GM18870 (cell line): ENCODE data around the gene ZNF138.
"Not testable (repeated sequence)": the region's sequence is repeated elsewhere in the genome, so short reads cannot be mapped to it uniquely, and the experiment has no call there.

Experiments
- ATAC-seq: cut with Tn5 transposase; IDR thresholded peaks from one replicate; pipeline ENCODE4 v1.9.1; 2021; ENCODE audit warnings: moderate library complexity; ENCODE audit not compliant: unreplicated experiment

The ZNF138 gene

DNA sequence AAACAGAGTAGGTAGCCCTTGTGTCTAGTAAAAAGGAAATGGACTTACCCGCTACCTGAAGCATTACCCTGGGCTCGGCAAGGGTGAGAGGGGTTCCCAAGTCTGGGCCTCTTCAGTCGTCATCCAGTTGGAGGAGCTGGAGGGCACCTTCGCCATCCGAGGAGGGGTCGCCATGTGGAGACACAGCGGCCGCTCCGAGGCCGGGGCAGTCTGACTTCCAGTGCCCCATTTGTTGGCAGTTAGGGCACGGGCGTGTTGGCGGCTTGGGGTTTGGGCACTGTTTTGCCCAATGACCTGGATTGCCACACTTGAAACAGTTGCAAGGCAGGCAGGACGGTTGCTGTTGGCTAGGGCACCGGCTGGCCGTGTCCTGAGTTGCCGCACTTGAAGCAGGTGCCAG lies 43.8 kb downstream of the ZNF138 start:
- ATAC-seq: not testable (repeated sequence)

GRCh38 chr7:64838691-64839090 lies 44.5 kb downstream of the ZNF138 start:
- ATAC-seq: no peak

GRCh38 chr7:64839910-64840309 lies 45.7 kb downstream of the ZNF138 start:
- no peak for ATAC-seq

DNA sequence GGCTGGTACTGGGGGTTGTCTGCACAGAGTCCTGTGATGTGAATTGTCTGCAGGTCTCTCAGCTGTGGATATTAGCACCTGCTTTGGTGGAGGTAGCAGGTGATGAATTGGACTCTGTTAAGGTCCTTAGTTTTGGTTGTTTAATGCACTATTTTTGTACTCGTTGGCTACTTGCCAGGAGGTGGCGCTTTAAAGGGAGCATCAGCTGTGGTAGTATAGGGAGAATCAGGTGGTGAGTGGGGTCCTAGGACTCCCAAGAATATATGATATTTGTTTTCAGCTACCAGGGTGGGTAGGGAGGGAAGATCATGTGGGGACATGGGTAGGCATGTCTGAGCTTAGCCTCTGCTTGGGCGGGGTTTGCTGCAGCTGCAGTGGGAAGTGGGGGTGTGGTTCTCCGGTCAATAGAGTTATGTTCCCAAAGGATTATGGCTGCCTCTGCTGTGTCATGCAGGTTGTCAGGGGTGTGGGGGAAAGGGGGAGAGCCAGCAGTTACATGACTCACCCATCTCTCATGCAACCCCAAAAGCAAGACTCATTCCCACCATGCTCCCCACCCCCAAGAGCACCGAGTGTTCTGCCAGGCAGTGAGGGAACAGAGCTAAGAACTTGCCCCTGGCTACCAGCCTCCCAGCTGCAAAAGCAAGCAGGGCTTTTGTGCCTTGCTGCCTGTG lies 55.2 kb downstream of the ZNF138 start:
- no peak for ATAC-seq

DNA sequence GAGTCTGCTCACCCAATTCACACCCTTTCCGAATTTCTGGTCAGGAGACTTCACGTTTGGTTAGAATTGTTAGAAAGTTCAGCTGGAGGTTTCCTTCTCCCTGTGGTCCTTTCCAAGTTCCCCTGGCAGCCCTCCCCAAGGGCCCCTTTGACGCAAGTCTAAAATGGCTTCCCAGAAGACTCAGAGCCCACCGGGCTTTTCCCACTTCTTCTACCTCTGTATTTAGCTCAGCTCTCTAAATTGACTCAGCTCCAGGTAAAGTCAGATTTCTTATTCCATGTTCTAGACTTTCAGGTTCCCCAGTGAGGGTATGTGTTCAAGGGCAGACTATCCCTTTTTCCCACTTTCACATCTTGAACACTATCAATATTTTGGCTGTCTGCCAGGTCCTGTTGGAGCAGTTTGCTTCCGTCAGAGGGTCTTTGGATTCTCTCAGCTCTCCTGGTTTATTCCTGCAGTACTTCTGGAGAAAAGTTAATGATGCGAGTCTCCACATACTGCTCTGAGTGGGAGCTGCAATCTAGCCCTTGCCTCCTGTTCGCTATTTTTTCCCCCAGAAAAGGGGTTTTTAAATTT lies 55.8 kb downstream of the ZNF138 start:
- no peak for ATAC-seq

DNA sequence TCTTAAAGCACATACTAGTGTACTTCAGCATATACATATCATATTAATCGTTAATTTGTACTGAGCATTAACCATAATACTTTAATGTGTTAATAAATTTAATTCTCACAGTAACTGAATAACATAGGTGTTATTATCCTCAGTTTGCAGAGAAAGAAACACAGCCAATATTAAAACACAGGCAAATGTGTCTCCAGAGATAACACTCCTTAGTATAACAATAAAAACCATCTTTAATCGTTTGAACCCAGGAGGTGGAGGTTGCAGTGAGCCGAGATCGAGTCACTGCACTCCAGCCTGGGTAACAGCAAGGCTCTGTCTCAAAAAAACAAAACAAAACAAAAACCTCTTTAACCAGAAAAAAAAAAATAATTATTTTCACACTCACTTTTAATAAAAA lies 59.5 kb downstream of the ZNF138 start:
- ATAC-seq: no peak

DNA sequence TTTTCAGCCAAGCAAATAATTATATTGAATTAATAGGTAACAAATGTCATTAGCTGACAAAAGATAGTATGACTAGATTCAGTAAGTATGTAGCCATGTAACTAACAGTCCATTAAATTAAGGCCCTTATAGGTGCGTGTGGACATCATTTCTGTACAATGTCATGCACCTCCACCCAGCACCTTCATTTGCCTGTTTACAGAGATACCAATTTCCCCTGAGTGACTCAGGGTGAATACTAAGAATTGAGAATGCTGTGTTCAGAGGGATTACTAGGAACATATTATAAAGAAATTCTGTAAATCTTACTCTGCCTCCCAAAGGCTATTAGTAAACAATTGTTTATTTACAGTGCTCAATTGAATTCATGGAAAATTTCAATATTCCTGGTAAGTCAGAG lies 60.7 kb downstream of the ZNF138 start:
- ATAC-seq: no peak

DNA sequence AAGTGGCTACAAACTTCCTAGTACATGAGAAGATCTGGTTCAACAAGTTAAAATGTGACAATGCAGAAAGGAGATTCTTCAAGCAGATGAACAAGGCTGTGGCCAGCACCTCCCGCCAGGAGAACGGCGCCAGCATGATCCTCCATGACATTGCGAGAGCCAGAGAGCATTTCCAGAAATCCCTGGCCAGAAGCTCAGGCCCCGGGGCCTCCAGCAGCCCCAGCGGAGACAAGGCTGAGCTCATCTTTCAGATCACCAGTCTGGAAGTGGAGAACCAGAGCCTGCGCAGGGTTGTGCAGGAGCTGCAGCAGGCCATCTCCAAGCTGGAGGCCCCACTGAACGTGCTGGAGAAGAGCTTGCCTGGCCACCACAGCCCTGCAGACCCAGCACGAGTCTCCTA lies 68.8 kb downstream of the ZNF138 start:
- no peak for ATAC-seq

- ATAC-seq: not testable (repeated sequence)
Observed at GRCh38 chr7:64863530-64863929, 69.3 kb downstream of the ZNF138 start.

DNA sequence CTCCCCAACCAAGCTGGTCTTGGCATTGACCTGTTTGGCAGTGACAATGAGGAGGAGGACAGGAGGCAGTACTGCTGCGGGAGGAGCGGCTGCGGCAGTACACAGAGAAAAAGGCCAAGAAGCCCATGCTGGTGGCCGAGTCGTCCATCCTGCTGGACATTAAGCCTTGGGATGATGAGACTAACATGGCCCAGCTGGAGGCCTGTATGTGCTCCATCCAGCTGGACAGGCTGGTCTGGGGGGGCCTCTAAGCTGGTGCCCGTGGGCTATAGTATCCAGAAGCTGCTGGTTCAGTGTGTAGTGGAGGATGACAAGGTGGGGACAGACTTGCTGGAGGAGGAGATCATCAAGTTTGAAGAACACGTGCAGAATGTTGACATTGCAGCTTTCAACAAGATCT lies 69.7 kb downstream of the ZNF138 start:
- no peak for ATAC-seq

DNA sequence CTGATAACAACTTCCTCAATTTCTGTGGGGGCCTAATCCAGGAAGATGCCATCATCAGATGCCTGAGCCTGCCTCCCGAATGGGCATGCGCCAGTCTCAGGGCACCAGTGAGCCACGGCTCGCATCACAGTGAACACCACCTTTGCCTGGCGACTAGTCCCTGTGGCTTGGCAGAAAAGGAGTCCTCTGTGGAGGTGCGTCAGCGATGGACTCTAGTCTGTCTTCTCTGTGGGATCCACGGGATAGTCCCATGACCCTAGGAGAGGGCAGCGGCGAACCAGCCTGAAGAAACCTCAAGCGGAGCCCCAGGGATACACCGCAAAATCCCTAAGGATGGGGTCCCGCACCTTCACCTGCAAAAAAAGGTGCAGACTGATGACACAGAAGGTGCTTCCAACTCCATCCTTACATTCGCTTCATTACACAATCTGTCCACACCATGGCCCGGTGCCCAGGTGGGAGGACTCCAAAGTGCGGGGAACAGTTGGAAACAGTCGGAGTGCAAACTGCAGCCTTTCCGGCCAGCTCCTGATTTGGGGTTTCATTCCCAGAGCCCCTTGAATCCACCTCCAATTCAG lies 73.7 kb downstream of the ZNF138 start:
- no peak for ATAC-seq

- ATAC-seq: no peak
Observed at GRCh38 chr7:64868499-64868898, 74.3 kb downstream of the ZNF138 start.

GRCh38 chr7:64869121-64869725 lies 75.0 kb downstream of the ZNF138 start:
- no peak for ATAC-seq

DNA sequence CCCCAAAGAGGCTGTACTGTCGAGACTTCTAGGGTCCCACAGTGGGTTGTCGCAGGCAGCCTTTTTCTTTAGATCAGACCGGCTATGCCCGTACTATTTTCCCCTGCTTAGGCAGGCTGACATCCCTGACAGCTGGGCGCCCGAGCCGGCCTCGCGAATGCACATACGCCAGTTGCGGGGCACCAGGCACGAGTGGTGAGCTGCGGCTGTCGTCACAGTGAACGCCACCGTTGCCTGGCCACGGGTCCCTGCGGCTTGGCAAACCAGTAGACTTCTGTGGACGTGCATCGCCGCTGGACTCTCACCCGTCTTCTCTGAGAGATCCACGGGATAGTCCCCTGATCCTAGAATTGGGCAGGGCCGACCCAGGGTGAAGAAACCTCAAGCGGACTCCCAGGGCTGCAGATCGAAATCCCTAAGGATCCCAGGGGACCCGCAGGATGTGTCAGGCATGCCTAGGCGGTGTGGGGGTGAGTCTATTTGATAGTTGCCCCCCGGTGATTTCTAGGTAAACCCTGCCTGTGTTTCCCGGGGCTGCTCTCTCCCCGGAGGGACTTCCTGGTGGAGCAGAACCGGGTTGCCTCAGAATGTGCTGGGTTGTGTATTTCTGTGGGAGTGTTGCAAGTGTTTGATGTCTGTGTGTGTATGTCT lies 75.8 kb downstream of the ZNF138 start:
- no peak for ATAC-seq

GRCh38 chr7:64870656-64871055 lies 76.4 kb downstream of the ZNF138 start:
- no peak for ATAC-seq

DNA sequence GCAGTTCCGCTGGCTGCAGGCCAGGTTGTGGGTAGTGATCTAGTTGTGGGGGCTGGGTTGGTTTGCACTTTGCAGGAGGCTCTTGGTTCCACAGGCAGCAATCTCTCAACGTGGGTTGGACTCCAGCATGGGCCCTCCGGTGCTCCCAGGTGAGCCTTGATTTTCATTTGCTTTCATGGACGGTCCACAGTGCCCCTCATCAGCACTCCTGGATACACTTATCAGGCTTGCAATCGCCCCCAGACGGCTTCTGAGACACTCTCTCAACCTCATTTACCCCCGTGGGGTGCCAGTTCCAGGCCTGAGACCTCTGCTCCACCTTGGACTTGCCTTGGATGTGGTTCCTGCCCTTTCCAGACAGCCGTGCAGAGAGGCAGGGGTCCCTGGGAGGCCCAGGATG lies 77.5 kb downstream of the ZNF138 start:
- ATAC-seq: no peak

GRCh38 chr7:64872351-64873154 lies 78.3 kb downstream of the ZNF138 start:
- ATAC-seq: no peak

DNA sequence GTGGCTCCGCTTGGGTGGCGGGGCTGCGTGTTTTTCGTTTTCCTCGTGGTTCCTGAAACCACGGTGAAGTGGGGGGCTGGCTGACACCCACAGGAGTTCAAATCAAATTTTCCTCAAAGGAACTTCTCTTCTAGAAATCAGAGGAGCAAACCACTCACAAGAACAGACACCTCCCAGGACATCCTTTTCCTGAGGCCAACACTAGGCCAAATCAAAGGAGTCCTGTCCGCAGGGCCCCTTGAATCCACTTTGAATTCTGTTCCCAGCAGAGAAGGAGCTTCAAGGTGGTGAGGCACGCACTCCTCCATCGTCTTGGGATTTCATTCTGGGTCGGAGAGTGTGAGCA lies 78.9 kb downstream of the ZNF138 start:
- ATAC-seq: no peak

DNA sequence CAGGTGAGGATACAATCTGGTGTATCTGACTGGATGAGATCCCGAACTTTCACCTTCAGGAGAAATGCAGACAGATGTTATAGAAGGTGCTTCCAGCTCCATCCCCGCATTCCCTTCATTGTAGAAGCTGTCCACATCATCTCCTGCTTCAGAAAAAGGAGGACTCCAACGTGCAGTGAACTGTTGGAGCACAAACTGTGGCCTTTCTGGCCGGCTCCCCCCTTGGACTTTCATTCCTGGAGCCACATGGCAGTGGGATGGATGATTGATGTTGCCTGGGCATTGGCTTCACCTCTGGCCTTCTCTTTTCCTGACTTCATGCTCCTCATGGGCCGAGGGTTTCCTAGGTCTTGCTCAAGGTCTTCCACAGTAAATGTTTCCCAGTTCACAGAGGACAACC lies 79.3 kb downstream of the ZNF138 start:
- ATAC-seq: no peak

GRCh38 chr7:64874114-64874513 lies 79.9 kb downstream of the ZNF138 start:
- ATAC-seq: no peak
